IMR-90 (cell line): ENCODE results near the gene SMIM14. TPM values are rescaled to one million over a fixed set of nuclear protein-coding genes. Genes with fewer than 3 reads are reported as not detected.
"Not testable (repeated sequence)": the region's sequence is repeated elsewhere in the genome, so short reads cannot be mapped to it uniquely, and the experiment has no call there.

ENCODE experiments used
- ATAC-seq: fragments of 200-7000 bp; cut with Tn5 transposase; 2 replicates; pipeline ENCODE4 v1.9.1; 2020; ENCODE audit warnings: low read depth, mild to moderate bottlenecking, moderate library complexity
- BruUV-seq: library from RNA; stranded (reverse); fragments of 400-500 nt; replicated peaks from 2 replicates; lab custom pipeline; 2021; lab: Mats Ljungman, UMichigan
- CTCF ChIA-PET: fragments of 300-600 bp; formaldehyde crosslinking; extraction: SDS; loops from one replicate; lab custom pipeline; 2021; ENCODE audit warnings: antibody characterized with exemption; lab: Yijun Ruan, JAX
- POLR2A ChIA-PET: fragments of 300-600 bp; sonication (Branson Sonifier 250); formaldehyde crosslinking; loops from one replicate; lab custom pipeline; 2022; ENCODE audit warnings: antibody characterized with exemption; ENCODE audit not compliant: unreplicated experiment; lab: Charles Lee
- DNase-seq: peaks from one replicate; pipeline ENCODE4 v3.0.0; 2013
- H2AFZ ChIP-seq: replicated peaks from 2 replicates; pipeline ENCODE3; 2013; ENCODE audit warnings: low read length, mild to moderate bottlenecking; ENCODE audit not compliant: poor library complexity
- H2AK5ac ChIP-seq: 2 replicates; pipeline ENCODE4 v1.6.1; 2013; ENCODE audit warnings: low read depth, low read length, inconsistent platforms
- H2AK9ac ChIP-seq: replicated peaks from 2 replicates; pipeline ENCODE3; 2013; ENCODE audit warnings: mild to moderate bottlenecking, low read depth, low read length, moderate library complexity; ENCODE audit not compliant: poor library complexity
- H2BK120ac ChIP-seq: 2 replicates; pipeline ENCODE4 v1.6.1; 2013; ENCODE audit warnings: low read depth, low read length, inconsistent platforms
- H2BK15ac ChIP-seq: 3 replicates; pipeline ENCODE4 v1.6.1; 2013; ENCODE audit warnings: low read depth, low read length, inconsistent platforms
- H2BK20ac ChIP-seq: 2 replicates; pipeline ENCODE4 v1.6.1; 2013; ENCODE audit warnings: low read depth, mild to moderate bottlenecking, inconsistent platforms, low read length, moderate library complexity
- H2BK5ac ChIP-seq: 2 replicates; pipeline ENCODE4 v1.6.1; 2013; ENCODE audit warnings: mild to moderate bottlenecking, low read depth, low read length, inconsistent platforms; ENCODE audit not compliant: poor library complexity, severe bottlenecking
- H3K14ac ChIP-seq: replicated peaks from 2 replicates; pipeline ENCODE4 v1.6.1; 2013; ENCODE audit warnings: low read depth, low read length, inconsistent platforms
- H3K18ac ChIP-seq: 2 replicates; pipeline ENCODE4 v1.6.1; 2013; ENCODE audit warnings: low read depth, low read length, control low read depth
- H3K23ac ChIP-seq: 2 replicates; pipeline ENCODE4 v1.6.1; 2013; ENCODE audit warnings: low read depth, low read length, inconsistent platforms
- H3K27ac ChIP-seq: 2 replicates; pipeline ENCODE4 v1.5.1; 2013; ENCODE audit warnings: mild to moderate bottlenecking, control low read depth, low read length; ENCODE audit not compliant: insufficient read depth
- H3K27me3 ChIP-seq: 2 replicates; pipeline ENCODE4 v1.6.1; 2013; ENCODE audit warnings: low read length; ENCODE audit not compliant: control insufficient read depth, insufficient read depth
- H3K36me3 ChIP-seq: 2 replicates; pipeline ENCODE4 v1.6.1; 2013; ENCODE audit warnings: low read length, mixed read lengths; ENCODE audit not compliant: control insufficient read depth, insufficient read depth
- H3K4ac ChIP-seq: 2 replicates; pipeline ENCODE4 v1.6.1; 2013; ENCODE audit warnings: low read depth, low read length, inconsistent platforms
- H3K4me1 ChIP-seq: 2 replicates; pipeline ENCODE4 v1.6.1; 2013; ENCODE audit warnings: low read length, mixed read lengths; ENCODE audit not compliant: control insufficient read depth, insufficient read depth
- H3K4me2 ChIP-seq: 2 replicates; pipeline ENCODE4 v1.6.1; 2013; ENCODE audit warnings: low read depth, mild to moderate bottlenecking, control low read depth, low read length, moderate library complexity
- H3K4me3 ChIP-seq: 2 replicates; pipeline ENCODE4 v1.5.1; 2013; ENCODE audit warnings: low read depth, mild to moderate bottlenecking, control low read depth, low read length, moderate library complexity; ENCODE audit not compliant: insufficient read depth
- H3K56ac ChIP-seq: 2 replicates; pipeline ENCODE4 v1.6.1; 2013; ENCODE audit warnings: low read length, inconsistent platforms; ENCODE audit not compliant: insufficient read depth; ENCODE audit errors: extremely low read depth
- H3K79me1 ChIP-seq, 2 experiments: 2 replicates each; pipeline ENCODE4 v1.6.1; 2013; ENCODE audit warnings: low read length in 2 of 2, inconsistent platforms in 1 of 2, low read depth in 1 of 2
- H3K9ac ChIP-seq: 2 replicates; pipeline ENCODE4 v1.6.1; 2013; ENCODE audit warnings: low read depth, low read length, control low read depth
- H3K9me1 ChIP-seq: 2 replicates; pipeline ENCODE4 v1.6.1; 2013; ENCODE audit warnings: low read length, inconsistent platforms; ENCODE audit not compliant: insufficient read depth
- H3K9me3 ChIP-seq: 2 replicates; pipeline ENCODE4 v1.6.1; 2013; ENCODE audit warnings: low read length; ENCODE audit not compliant: control insufficient read depth, insufficient read depth
- H4K20me1 ChIP-seq: 2 replicates; pipeline ENCODE4 v1.6.1; 2013; ENCODE audit warnings: low read length, inconsistent platforms; ENCODE audit not compliant: insufficient read depth
- H4K5ac ChIP-seq: 2 replicates; pipeline ENCODE4 v1.6.1; 2013; ENCODE audit warnings: mild to moderate bottlenecking, low read depth, low read length, control low read depth
- H4K8ac ChIP-seq, 2 experiments: 2 replicates each; pipeline ENCODE4 v1.6.1; 2013; ENCODE audit warnings: low read depth in 2 of 2, low read length in 2 of 2, control low read depth in 1 of 2, inconsistent platforms in 1 of 2
- H4K91ac ChIP-seq: 2 replicates; pipeline ENCODE4 v1.6.1; 2013; ENCODE audit warnings: low read depth, low read length, inconsistent platforms; ENCODE audit not compliant: insufficient read depth
- WGBS, 2 experiments: methylation state at CpG; one replicate each; pipeline versions ENCODE4 v1.1.5 to v1.1.7; 2013; ENCODE audit warnings: missing lambda C conversion rate in 2 of 2; ENCODE audit not compliant: insufficient read length in 1 of 2; ENCODE audit errors: extremely low coverage in 2 of 2; 5-methylcytosine and 5-hydroxymethylcytosine counted together
- dilution Hi-C: fragments of 300-500 bp; cut with HindIII; formaldehyde crosslinking; loops from one replicate; pipeline ENCODE4 v1.14.3; 2018; ENCODE audit warnings: low sequenced_read_pairs; ENCODE audit not compliant: unreplicated experiment
- in situ Hi-C: fragments of 300-500 bp; cut with MboI; formaldehyde crosslinking; loops from 3 replicates; pipeline ENCODE4 v1.14.3; 2019; ENCODE audit warnings: low sequenced_read_pairs, inconsistent platforms, mixed read lengths
- intact Hi-C: fragments of 100-400 bp; cut with micrococcal nuclease; formaldehyde crosslinking; loops from 2 replicates; pipeline ENCODE4 v1.10.0; 2022
- polyA plus RNA-seq, 3 experiments: library from polyadenylated mRNA; depleted of rRNA; stranded (reverse); fragments of >200 nt; gene quantifications; 2 replicates each; pipeline ENCODE4 v1.2.3, GENCODE V29; 2012; ENCODE audit warnings: low replicate concordance in 1 of 3
- total RNA-seq: library from RNA; depleted of rRNA; stranded (reverse); fragments of >200 nt; gene quantifications from 2 replicates; pipeline ENCODE4 v1.2.3, GENCODE V29; 2012

The SMIM14 gene
- total and polyA plus RNA-seq, 2 of the 4 experiments (the other 2 are of a cell fraction) = 15.6 to 20.9 TPM

GRCh38 chr4:39514266-39514665 is 124.4 kb downstream of the SMIM14 start:
- BruUV-seq = not testable (repeated sequence)

More at GRCh38 chr4:39514266-39514665, 124.4 kb downstream of the SMIM14 start:
- H4K20me1 ChIP-seq, H3K14ac ChIP-seq, H2BK120ac ChIP-seq, ATAC-seq, H2BK15ac ChIP-seq, H3K4me1 ChIP-seq, H3K27me3 ChIP-seq, H3K9ac ChIP-seq, dilution Hi-C loops, intact Hi-C loops, H3K4me2 ChIP-seq, H4K91ac ChIP-seq, H3K9me3 ChIP-seq, H2AK9ac ChIP-seq, H2BK20ac ChIP-seq, in situ Hi-C loops, H3K56ac ChIP-seq, H2AFZ ChIP-seq, H3K18ac ChIP-seq, H4K8ac ChIP-seq, CTCF ChIA-PET, H3K4ac ChIP-seq, DNase-seq, POLR2A ChIA-PET, H4K5ac ChIP-seq, H3K4me3 ChIP-seq, H3K9me1 ChIP-seq, H3K23ac ChIP-seq: not testable (repeated sequence)
- WGBS, 2 experiments = no CpG with 5 or more reads among the region's 1 CpG
- H2AK5ac ChIP-seq = peak overlapping the region; percentile 21; the same call in 1 of the 2 replicates
- H3K36me3 ChIP-seq = peaks cover 41% of the 10 kb centered on the region
- peak overlapping the region; percentile 88 for H2BK5ac ChIP-seq
- H3K27ac ChIP-seq = peak overlapping the region; percentile 85; the same call in 1 of the 2 replicates
- H3K79me1 ChIP-seq = peaks cover 27 to 56% of the 10 kb centered on the region in 2 experiments
